Kidney capillary endothelial cell (primary cell): ENCODE data around the gene RTN4RL1.
"Not testable (repeated sequence)": the region's sequence is repeated elsewhere in the genome, so short reads cannot be mapped to it uniquely, and the experiment has no call there.

Source experiments
- DNase-seq: peaks from one replicate; pipeline ENCODE4 v3.0.0-alpha.2; 2018; ENCODE audit warnings: low spot score

RTN4RL1 gene

GRCh38 chr17:2025622-2026309 lies 632 bp upstream of the RTN4RL1 start:
- peak; percentile 52 for DNase-seq

GRCh38 chr17:2024572-2025219 lies 438 bp downstream of the RTN4RL1 start:
- DNase-seq = no peak

- no peak for DNase-seq
Measured at GRCh38 chr17:2023692-2024571, 1.2 kb downstream of the RTN4RL1 start.

- DNase-seq = no peak
Measured at GRCh38 chr17:2023256-2023655, 1.9 kb downstream of the RTN4RL1 start.

- DNase-seq = no peak
Measured at GRCh38 chr17:2022647-2023240, 2.4 kb downstream of the RTN4RL1 start.

- no peak for DNase-seq
Measured at GRCh38 chr17:2020721-2021120, 4.4 kb downstream of the RTN4RL1 start.

GRCh38 chr17:2019723-2020122 lies 5.4 kb downstream of the RTN4RL1 start:
- DNase-seq = no peak

- no peak for DNase-seq
Measured at GRCh38 chr17:2018716-2019510, 6.2 kb downstream of the RTN4RL1 start.

GRCh38 chr17:2017274-2017941 lies 7.7 kb downstream of the RTN4RL1 start:
- no peak for DNase-seq

GRCh38 chr17:2016494-2016893 lies 8.6 kb downstream of the RTN4RL1 start:
- no peak for DNase-seq

- DNase-seq = no peak
Measured at GRCh38 chr17:2015314-2015713, 9.8 kb downstream of the RTN4RL1 start.

GRCh38 chr17:2013994-2014317 lies 11.2 kb downstream of the RTN4RL1 start:
- no peak for DNase-seq

- DNase-seq = not testable (repeated sequence)
Measured at GRCh38 chr17:2013220-2013993, 11.7 kb downstream of the RTN4RL1 start.

GRCh38 chr17:2012499-2012898 lies 12.6 kb downstream of the RTN4RL1 start:
- no peak for DNase-seq

GRCh38 chr17:2011411-2012371 lies 13.4 kb downstream of the RTN4RL1 start:
- DNase-seq = no peak

GRCh38 chr17:2009737-2010136 lies 15.4 kb downstream of the RTN4RL1 start:
- no peak for DNase-seq

GRCh38 chr17:2008332-2009126 lies 16.6 kb downstream of the RTN4RL1 start:
- no peak for DNase-seq

- DNase-seq = no peak
Measured at GRCh38 chr17:2004435-2004952, 20.6 kb downstream of the RTN4RL1 start.
